Thymus (tissue), 11 donors: Measurements from ENCODE around the gene GMPPA. TPM values are rescaled to one million over a fixed set of nuclear protein-coding genes. Genes with fewer than 3 reads are reported as not detected.
A peak's percentile ranks its signal among the peaks of the same experiment; 100 is the strongest.

Source experiments
- DNase-seq, 9 donors: peaks; one replicate each; pipeline ENCODE4 v3.0.0-alpha.2; 2013; ENCODE audit warnings: low spot score in 9 of 9, low read depth in 6 of 9, missing footprints in 1 of 9
- H3K27ac ChIP-seq, 2 donors: one replicate each; pipeline ENCODE4 v1.5.1; 2013; ENCODE audit warnings: control low read depth in 1 of 2, low read depth in 1 of 2, low read length in 1 of 2, mild to moderate bottlenecking in 1 of 2, moderate library complexity in 1 of 2
- H3K27me3 ChIP-seq, 2 donors: one replicate each; pipeline ENCODE4 v1.5.1; 2013; ENCODE audit warnings: low read length in 1 of 2; ENCODE audit not compliant: control insufficient read depth in 2 of 2, insufficient read depth in 1 of 2
- H3K36me3 ChIP-seq, 2 donors: one replicate each; pipeline ENCODE4 v1.5.1; 2013; ENCODE audit warnings: low read length in 1 of 2, mild to moderate bottlenecking in 1 of 2, moderate library complexity in 1 of 2; ENCODE audit not compliant: control insufficient read depth in 2 of 2, insufficient read depth in 2 of 2
- H3K4me1 ChIP-seq, 2 donors: one replicate each; pipeline ENCODE4 v1.5.1; 2013; ENCODE audit warnings: low read length in 2 of 2; ENCODE audit not compliant: control insufficient read depth in 2 of 2, insufficient read depth in 2 of 2
- H3K4me3 ChIP-seq, 2 donors: one replicate each; pipeline ENCODE4 v1.5.1; 2013; ENCODE audit warnings: low read length in 2 of 2, control low read depth in 1 of 2, mild to moderate bottlenecking in 1 of 2
- H3K9me3 ChIP-seq, 2 donors: one replicate each; pipeline ENCODE4 v1.5.1; 2013; ENCODE audit warnings: low read length in 1 of 2, mild to moderate bottlenecking in 1 of 2; ENCODE audit not compliant: control insufficient read depth in 2 of 2, insufficient read depth in 1 of 2
- WGBS: extraction: QIAGEN DNeasy Blood & Tissue Kit; methylation state at CpG from one replicate; pipeline ENCODE4 v1.1.7; 2013; 5-methylcytosine and 5-hydroxymethylcytosine counted together
- polyA plus RNA-seq: library from polyadenylated mRNA; stranded (reverse); fragments of 200-250 nt; gene quantifications from one replicate; pipeline ENCODE4 v1.2.3, GENCODE V29; 2013
- total RNA-seq: library from RNA; stranded (reverse); fragments of 120-200 nt; gene quantifications from one replicate; pipeline ENCODE4 v1.2.4, GENCODE V29; 2013
- donor health status: healthy.

The GMPPA gene
- total and polyA plus RNA-seq, 2 donors, result 17.6 to 32.7 TPM

- 10% methylated on average over 61 of the region's 61 CpGs for WGBS
- Histone ChIP-seq H3K4me3 (no peak overlapping the region), H3K36me3 (no peaks in the 10 kb centered on the region), H3K27ac (no peak overlapping the region), H3K9me3 (peaks cover 0 to 16% of the 10 kb centered on the region in 2 donors), H3K27me3 (peaks cover 34 to 66% of the 10 kb centered on the region in 2 donors), H3K4me1 (peaks cover 9 to 39% of the 10 kb centered on the region in 2 donors)
- peak in 1 of 9 donors; percentile 12 for DNase-seq
Observed at GRCh38 chr2:219496825-219497494, 1.7 kb upstream of the GMPPA start.

DNA sequence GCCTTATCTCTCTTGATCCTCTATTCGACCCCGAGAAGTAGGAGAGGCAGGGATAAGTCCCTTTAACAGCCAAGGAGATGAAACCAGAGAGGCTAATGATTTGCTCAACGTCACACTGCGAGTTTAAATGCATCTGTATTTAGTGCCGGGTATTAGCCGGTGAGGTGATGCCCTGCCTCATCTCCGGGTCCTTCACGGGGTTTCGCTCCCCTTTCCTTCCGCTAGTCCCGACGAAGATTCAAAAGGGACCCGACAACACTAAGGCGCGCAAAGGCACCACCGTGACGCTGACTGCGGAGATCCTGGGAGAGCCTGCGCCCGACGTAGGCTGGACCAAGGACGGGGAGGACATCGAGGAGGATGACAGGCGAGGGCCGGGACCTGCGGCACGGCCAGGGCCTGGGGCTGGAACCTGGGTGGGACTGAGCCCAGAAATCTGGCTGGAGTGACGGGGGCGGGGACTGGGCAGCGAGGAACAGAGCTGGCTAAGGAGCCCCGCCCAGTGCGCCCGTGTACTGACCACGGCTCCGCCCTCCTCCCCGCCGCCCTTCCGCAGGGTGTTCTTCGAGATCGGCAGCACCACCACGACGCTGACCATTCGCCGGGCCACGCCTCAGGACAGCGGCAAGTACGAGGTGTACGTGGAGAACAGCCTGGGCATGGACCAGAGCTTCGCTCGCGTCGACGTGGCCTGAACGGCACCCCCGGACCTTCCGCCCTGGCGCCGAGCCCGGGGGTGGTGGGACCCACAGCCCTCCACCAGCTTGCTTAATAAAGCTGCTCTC lies 1.0 kb upstream of the GMPPA start:
- Histone ChIP-seq H3K4me1 (peaks cover 9 to 39% of the 10 kb centered on the region in 2 donors), H3K9me3 (peaks cover 0 to 16% of the 10 kb centered on the region in 2 donors), H3K4me3 (peak overlapping the region; percentile 56 to 74), H3K36me3 (no peaks in the 10 kb centered on the region), H3K27ac (peak overlapping the region; percentile 36 to 45), H3K27me3 (peaks cover 34 to 59% of the 10 kb centered on the region in 2 donors)
- peak in 1 of 9 donors; percentile 15 for DNase-seq
- 4% methylated on average over 59 of the region's 59 CpGs for WGBS

GRCh38 chr2:219499058-219499307 lies 292 bp downstream of the GMPPA start:
- Histone ChIP-seq H3K27me3 (peaks cover 34 to 46% of the 10 kb centered on the region in 2 donors), H3K36me3 (peaks cover 0 to 2% of the 10 kb centered on the region in 2 donors), H3K27ac (peak overlapping the region in 1 of 2 donors; percentile 47), H3K4me3 (peak overlapping the region; percentile 56 to 74), H3K9me3 (peaks cover 0 to 16% of the 10 kb centered on the region in 2 donors), H3K4me1 (peaks cover 9 to 39% of the 10 kb centered on the region in 2 donors)
- no peak for DNase-seq
- under 1% methylated on average over 3 of the region's 3 CpGs for WGBS

DNA sequence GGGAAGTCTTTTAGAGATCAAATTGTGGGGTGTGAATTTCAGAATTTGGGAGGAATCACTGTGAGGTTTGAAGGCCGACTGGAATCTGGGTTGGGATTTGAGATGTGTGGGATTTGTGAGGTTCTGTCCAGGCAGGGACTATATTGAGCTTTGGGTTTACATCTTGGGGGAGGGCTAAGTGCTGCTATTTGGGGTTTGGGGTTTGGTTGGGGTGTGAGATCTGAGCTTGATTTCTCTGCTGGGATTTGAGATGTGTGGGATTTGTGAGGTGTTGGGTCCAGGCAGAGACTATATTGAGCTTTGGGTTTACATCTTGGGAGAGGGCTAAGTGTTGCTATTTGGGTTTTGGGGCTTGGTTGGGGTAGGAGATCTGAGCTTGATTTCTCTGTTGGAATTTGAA lies 864 bp downstream of the GMPPA start:
- peaks cover 0 to 3% of the 10 kb centered on the region in 2 donors for H3K36me3 ChIP-seq
- DNase-seq, result no peak
- peak overlapping the region in 1 of 2 donors; percentile 74 for H3K4me3 ChIP-seq
- peaks cover 0 to 16% of the 10 kb centered on the region in 2 donors for H3K9me3 ChIP-seq
- 94% methylated on average over 1 of the region's 1 CpG for WGBS
- H3K27me3 ChIP-seq, result peaks cover 34 to 41% of the 10 kb centered on the region in 2 donors
- no peak overlapping the region for H3K27ac ChIP-seq
- H3K4me1 ChIP-seq, result peaks cover 9 to 39% of the 10 kb centered on the region in 2 donors

- Histone ChIP-seq H3K36me3 (peaks cover under 1 to 3% of the 10 kb centered on the region in 2 donors), H3K27ac (no peak overlapping the region), H3K9me3 (peaks cover 0 to 16% of the 10 kb centered on the region in 2 donors), H3K27me3 (peaks cover 30 to 35% of the 10 kb centered on the region in 2 donors), H3K4me3 (no peak overlapping the region), H3K4me1 (peaks cover 9 to 39% of the 10 kb centered on the region in 2 donors)
- DNase-seq, result no peak
- 97% methylated on average over 2 of the region's 2 CpGs for WGBS
Observed at GRCh38 chr2:219500135-219500534, 1.4 kb downstream of the GMPPA start.

- peaks cover 14 to 18% of the 10 kb centered on the region in 2 donors for H3K27me3 ChIP-seq
- no peak overlapping the region for H3K27ac ChIP-seq
- WGBS, result 96% methylated on average over 14 of the region's 14 CpGs
- H3K36me3 ChIP-seq, result peaks cover 3 to 17% of the 10 kb centered on the region in 2 donors
- peaks cover 9 to 26% of the 10 kb centered on the region in 2 donors for H3K4me1 ChIP-seq
- peaks cover 0 to 16% of the 10 kb centered on the region in 2 donors for H3K9me3 ChIP-seq
- H3K4me3 ChIP-seq, result no peak overlapping the region
- no peak for DNase-seq
Observed at GRCh38 chr2:219501849-219502248, 3.2 kb downstream of the GMPPA start.

GRCh38 chr2:219502618-219503017 lies 3.9 kb downstream of the GMPPA start:
- Histone ChIP-seq H3K4me1 (peaks cover 6 to 23% of the 10 kb centered on the region in 2 donors), H3K4me3 (no peak overlapping the region), H3K27ac (no peak overlapping the region), H3K9me3 (peaks cover 0 to 10% of the 10 kb centered on the region in 2 donors), H3K27me3 (peaks cover 6 to 10% of the 10 kb centered on the region in 2 donors), H3K36me3 (peaks cover 3 to 23% of the 10 kb centered on the region in 2 donors)
- no peak for DNase-seq

DNA sequence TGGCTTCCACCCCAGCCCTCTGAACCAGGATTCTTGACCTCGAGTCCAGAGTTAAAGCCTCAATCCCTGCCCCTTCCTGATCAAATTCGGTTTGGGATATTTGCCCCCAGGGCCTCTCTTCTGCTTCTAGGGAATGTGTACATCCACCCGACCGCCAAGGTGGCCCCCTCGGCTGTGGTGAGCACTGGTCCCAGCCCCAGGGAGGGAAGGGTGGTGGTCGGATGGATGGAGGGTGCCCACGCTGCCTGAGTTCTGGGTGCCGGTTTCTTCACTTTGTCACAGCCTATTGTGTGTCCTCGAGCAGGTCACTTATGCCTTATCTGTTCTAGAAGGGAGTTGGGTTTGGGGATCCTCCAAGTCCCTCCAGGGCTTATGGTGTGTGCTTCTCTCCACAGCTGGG lies 6.9 kb downstream of the GMPPA start:
- H3K9me3 ChIP-seq, result peaks cover 1 to 6% of the 10 kb centered on the region in 2 donors
- 96% methylated on average over 9 of the region's 9 CpGs for WGBS
- DNase-seq, result no peak
- H3K36me3 ChIP-seq, result peaks cover 3 to 23% of the 10 kb centered on the region in 2 donors
- H3K27ac ChIP-seq, result no peak overlapping the region
- peaks cover 8 to 27% of the 10 kb centered on the region in 2 donors for H3K27me3 ChIP-seq
- H3K4me3 ChIP-seq, result no peak overlapping the region
- H3K4me1 ChIP-seq, result peaks cover 0 to 16% of the 10 kb centered on the region in 2 donors

DNA sequence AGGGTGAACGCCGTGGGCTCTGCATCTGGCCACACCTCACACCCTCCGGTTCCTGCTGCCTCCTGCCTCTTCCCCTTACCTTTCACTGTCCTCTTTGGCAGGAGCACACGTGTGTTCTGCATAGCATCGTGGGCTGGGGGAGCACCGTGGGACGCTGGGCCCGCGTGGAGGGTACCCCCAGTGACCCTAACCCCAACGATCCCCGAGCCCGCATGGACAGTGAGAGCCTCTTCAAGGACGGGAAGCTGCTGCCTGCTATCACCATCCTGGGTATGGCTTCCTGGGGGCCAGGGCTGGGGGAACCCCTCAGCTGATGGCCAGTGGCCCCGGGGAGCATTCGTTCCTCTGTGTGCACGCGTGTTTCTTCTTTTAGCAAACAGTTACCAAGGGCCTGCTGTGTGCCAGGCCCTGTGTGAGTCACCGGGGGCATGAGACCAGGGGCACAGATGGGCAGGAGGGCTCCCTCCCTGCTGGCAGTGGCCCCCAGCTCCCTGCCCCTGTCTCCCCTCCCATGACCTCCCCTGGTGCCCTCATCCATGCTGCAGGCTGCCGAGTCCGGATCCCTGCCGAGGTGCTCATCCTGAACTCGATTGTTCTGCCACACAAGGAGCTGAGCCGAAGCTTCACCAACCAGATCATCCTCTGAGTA lies 7.6 kb downstream of the GMPPA start:
- peaks cover 3 to 23% of the 10 kb centered on the region in 2 donors for H3K36me3 ChIP-seq
- no peak for DNase-seq

More for the DNA sequence above, 7.6 kb downstream of the GMPPA start:
- Histone ChIP-seq H3K4me3 (no peak overlapping the region), H3K9me3 (peaks cover 2 to 7% of the 10 kb centered on the region in 2 donors), H3K27me3 (peaks cover 15 to 34% of the 10 kb centered on the region in 2 donors), H3K27ac (no peak overlapping the region), H3K4me1 (peaks cover 0 to 16% of the 10 kb centered on the region in 2 donors)
- WGBS, result 97% methylated on average over 23 of the region's 23 CpGs
